Skeletal muscle tissue (tissue), 4 donors: ENCODE measurements around the gene ASIC2. TPM values are rescaled to one million over a fixed set of nuclear protein-coding genes. Genes with fewer than 3 reads are reported as not detected.

Source experiments
- H3K27ac ChIP-seq: one replicate; pipeline ENCODE4 v1.7.0; 2013; ENCODE audit warnings: mild to moderate bottlenecking, low read depth, low read length, inconsistent platforms
- H3K27me3 ChIP-seq, 3 donors: one replicate each; pipeline ENCODE4 v1.7.0; 2013; ENCODE audit warnings: low read length in 3 of 3; ENCODE audit not compliant: control insufficient read depth in 3 of 3, insufficient read depth in 3 of 3
- H3K36me3 ChIP-seq, 3 donors: one replicate each; pipeline ENCODE4 v1.7.0; 2013; ENCODE audit warnings: low read length in 3 of 3; ENCODE audit not compliant: control insufficient read depth in 3 of 3, insufficient read depth in 3 of 3
- H3K4me1 ChIP-seq, 3 donors: one replicate each; pipeline ENCODE4 v1.7.0; 2013; ENCODE audit warnings: low read length in 3 of 3, mild to moderate bottlenecking in 3 of 3; ENCODE audit not compliant: control insufficient read depth in 3 of 3, insufficient read depth in 3 of 3
- H3K4me3 ChIP-seq, 3 donors: one replicate each; pipeline ENCODE4 v1.7.0; 2013; ENCODE audit warnings: low read length in 3 of 3
- H3K9ac ChIP-seq, 3 donors: one replicate each; pipeline ENCODE4 v1.7.0; 2013; ENCODE audit warnings: low read length in 3 of 3, mild to moderate bottlenecking in 3 of 3, moderate library complexity in 2 of 3, low read depth in 1 of 3
- H3K9me3 ChIP-seq, 3 donors: one replicate each; pipeline ENCODE4 v1.7.0; 2013; ENCODE audit warnings: low read length in 3 of 3; ENCODE audit not compliant: control insufficient read depth in 3 of 3
- total RNA-seq: library from RNA; depleted of rRNA; stranded (reverse); fragments of >200 nt; gene quantifications from one replicate; pipeline ENCODE4 v1.2.3, GENCODE V29; 2014
- donor health status: Osteomylitis.

The ASIC2 gene
- total RNA-seq, 1 donor from 2014 or later: not detected

DNA sequence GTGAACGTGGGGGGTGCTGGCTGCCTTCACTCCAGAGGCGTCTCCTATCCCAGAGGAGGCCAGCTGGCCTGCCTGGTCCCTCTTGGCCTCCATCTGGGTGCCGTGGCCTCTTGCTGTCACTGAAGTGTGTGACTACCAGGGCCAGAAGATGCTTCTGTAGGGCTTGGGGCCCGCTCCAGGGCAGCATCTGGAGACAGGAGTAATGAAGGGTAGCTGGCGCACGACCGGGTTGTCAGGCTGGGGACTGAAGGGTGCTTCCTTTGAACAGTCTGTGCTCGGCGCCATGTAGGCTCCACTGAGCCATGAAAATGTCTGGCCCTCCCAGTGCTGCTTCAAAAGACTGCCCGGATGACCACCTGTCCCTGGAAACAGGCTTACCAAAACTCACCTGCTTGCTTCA is 31.3 kb downstream of the ASIC2 start:
- H3K4me1 ChIP-seq: no peaks in the 10 kb centered on the region
- H3K9ac ChIP-seq: no peak overlapping the region
- H3K27ac ChIP-seq: no peak overlapping the region
- H3K36me3 ChIP-seq: no peaks in the 10 kb centered on the region
- no peak overlapping the region for H3K4me3 ChIP-seq
- peaks cover 27 to 51% (median 30%) of the 10 kb centered on the region in 3 donors for H3K27me3 ChIP-seq
- no peaks in the 10 kb centered on the region for H3K9me3 ChIP-seq

DNA sequence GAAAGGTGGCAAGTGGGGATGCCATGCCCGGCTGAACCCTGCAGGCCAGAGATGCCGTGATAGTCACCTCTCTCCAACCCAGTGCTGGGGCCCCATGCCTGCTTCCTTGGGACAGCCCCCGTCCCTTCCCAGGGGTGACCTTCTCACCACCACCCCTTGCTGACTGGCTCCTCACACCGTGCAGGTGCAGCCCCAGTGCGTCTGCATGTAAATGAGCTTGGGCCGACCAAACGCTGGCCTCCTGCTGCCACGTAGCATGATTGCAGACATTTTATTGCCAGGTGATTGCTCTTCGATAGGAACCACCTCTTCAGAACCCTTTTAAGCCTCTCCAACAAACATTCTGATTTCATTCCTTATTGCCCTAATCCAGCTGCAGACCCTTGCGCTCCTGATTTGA is 32.5 kb downstream of the ASIC2 start:
- Histone ChIP-seq H3K36me3 (no peaks in the 10 kb centered on the region), H3K27ac (no peak overlapping the region), H3K9me3 (no peaks in the 10 kb centered on the region), H3K27me3 (peaks cover 27 to 41% (median 30%) of the 10 kb centered on the region in 3 donors), H3K9ac (no peak overlapping the region), H3K4me1 (no peaks in the 10 kb centered on the region), H3K4me3 (no peak overlapping the region)

DNA sequence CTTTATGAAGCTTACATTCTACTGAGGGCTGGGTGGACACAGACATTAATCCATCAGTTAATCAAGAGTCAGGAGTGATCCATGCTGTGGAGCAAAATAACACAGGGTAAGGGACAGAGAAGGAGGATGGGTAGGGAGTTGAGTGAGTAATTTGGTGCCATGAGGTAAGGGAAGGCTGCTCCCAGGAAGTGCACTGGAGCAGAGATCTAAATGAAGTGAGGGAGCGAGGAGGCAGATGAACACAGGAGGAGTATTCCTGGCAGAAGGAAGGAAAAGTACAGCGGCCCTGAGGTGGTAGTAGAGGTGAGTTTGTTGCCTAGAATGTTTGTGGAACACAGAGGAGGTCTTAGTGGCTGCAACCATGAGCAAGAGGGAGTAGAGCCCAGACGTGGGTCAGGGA is 34.8 kb downstream of the ASIC2 start:
- no peak overlapping the region for H3K9ac ChIP-seq
- H3K9me3 ChIP-seq: no peaks in the 10 kb centered on the region
- H3K4me3 ChIP-seq: no peak overlapping the region
- H3K4me1 ChIP-seq: no peaks in the 10 kb centered on the region
- no peaks in the 10 kb centered on the region for H3K36me3 ChIP-seq
- H3K27ac ChIP-seq: no peak overlapping the region
- H3K27me3 ChIP-seq: peaks cover 18 to 25% (median 25%) of the 10 kb centered on the region in 3 donors

DNA sequence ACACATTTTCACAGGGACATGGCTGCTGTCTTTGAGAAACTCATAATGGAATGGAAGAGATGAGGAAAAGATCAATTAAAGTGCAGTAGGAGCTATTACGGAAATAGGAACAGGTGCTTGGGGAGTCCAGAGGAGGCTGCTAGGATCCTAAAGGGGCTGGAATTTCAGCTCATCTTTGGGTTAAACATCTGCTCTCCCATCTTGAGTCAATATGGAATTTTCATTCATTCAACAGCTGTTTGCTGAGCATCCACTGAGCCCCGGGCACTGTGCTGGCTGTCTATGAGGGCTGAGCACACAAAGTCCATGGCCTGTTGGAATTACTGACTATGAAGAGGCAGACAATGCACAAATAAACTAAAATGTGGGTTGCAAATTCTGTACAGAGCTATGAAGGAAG is 47.9 kb downstream of the ASIC2 start:
- H3K36me3 ChIP-seq: no peaks in the 10 kb centered on the region
- no peaks in the 10 kb centered on the region for H3K9me3 ChIP-seq
- no peak overlapping the region for H3K4me3 ChIP-seq
- H3K27me3 ChIP-seq: peaks cover 5 to 12% (median 5%) of the 10 kb centered on the region in 3 donors
- no peaks in the 10 kb centered on the region for H3K4me1 ChIP-seq
- H3K9ac ChIP-seq: no peak overlapping the region
- H3K27ac ChIP-seq: no peak overlapping the region

DNA sequence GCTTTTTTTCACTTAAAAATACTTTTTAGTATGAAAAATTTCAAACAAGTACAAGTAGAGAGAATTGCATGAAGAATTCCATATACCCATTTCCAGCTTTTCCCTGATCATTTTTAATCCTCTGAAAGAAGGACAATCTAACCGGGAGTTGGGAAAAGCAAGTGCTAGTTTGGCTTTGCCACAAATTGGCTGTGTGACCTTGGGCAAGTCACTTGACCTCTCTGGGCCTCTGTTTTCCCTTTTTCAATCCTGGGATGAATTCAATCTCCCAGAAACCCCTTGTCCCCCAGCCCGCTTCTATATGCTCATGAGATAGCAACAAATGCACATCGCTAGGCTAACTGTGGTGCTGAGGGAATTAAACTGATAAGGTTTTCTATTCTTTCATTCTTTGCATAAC is 49.4 kb downstream of the ASIC2 start:
- Histone ChIP-seq H3K27me3 (peaks cover 5 to 14% (median 5%) of the 10 kb centered on the region in 3 donors), H3K9me3 (no peaks in the 10 kb centered on the region), H3K9ac (no peak overlapping the region), H3K4me1 (no peaks in the 10 kb centered on the region), H3K27ac (no peak overlapping the region), H3K36me3 (no peaks in the 10 kb centered on the region), H3K4me3 (no peak overlapping the region)

DNA sequence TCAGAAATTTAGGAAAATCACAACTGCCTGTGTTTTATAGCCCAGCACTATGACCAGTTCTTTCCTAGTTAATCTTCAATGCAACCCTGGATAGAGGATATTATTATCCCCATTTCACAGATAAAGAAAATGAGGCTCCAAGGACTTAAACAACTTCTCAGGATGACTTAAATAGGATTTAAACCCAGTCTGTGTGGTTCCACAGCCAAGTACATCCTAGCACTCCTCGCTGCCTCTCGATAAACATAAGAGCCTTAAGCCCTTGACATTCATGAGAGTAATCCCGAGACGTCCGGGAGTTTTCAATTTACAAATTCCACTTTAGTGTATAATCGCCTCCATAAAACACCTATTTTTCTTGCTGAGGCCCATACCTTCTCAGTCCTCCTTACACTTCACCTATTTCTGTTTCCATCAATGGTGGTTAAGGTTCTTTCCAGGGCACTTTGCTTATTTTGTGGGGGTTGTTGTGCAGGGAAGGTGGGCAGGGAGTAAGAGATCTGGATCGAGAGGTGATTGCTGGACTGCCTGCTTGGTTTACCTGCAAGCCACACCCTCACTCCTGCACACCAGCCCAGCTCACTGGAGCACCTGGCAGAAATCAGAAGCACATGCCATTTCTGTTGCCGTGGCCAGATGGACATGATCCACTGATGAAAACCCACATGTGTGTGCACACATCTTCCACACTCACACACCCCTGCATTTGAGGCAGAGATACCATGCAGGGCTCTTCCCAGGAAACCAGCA is 50.5 kb downstream of the ASIC2 start:
- Histone ChIP-seq H3K9me3 (no peaks in the 10 kb centered on the region), H3K27ac (no peak overlapping the region), H3K9ac (no peak overlapping the region), H3K36me3 (no peaks in the 10 kb centered on the region), H3K27me3 (peaks cover 5 to 13% (median 8%) of the 10 kb centered on the region in 3 donors), H3K4me3 (no peak overlapping the region), H3K4me1 (peaks cover 0 to 3% (median 0%) of the 10 kb centered on the region in 3 donors)

DNA sequence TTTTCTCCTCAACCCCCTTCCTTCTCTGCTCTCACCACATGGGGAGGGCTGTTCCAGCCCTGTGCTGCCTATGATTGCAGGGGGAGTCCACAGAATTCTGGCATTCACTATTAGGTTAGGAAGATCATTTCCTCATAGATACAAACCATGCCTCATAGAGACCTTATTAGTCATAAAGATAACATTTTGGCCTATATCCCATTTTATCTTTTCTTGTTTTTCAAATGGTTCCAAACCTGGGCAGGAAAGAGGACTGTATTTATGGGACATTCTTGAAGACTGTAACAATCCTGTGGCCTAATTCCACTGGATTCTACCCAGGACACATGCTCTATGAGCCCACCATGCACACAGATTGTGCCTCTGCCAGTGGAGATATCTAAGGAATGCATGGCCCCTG is 51.7 kb downstream of the ASIC2 start:
- peaks cover 5 to 11% (median 8%) of the 10 kb centered on the region in 3 donors for H3K27me3 ChIP-seq
- no peak overlapping the region for H3K4me3 ChIP-seq

DNA sequence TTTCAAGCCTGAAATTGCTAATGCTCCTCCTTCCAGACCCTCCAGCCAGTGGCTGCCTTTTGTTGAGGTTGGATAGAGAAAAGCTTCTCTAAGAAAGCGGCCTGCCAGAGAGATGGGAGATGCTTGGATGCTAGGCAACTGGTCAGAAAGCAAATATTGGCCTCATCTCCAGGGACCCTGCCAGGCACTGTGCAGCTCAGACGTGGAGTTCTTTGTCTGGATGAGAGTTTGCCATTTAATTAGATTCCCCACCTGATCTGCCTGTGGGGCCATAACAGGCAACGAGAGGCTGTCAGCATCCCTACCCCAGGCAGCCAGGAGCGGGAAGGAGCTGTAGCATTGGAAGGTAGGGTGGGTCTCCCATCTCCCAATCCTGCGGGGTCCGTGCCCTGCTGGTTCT is 52.7 kb downstream of the ASIC2 start:
- no peaks in the 10 kb centered on the region for H3K9me3 ChIP-seq
- no peaks in the 10 kb centered on the region for H3K36me3 ChIP-seq
- peaks cover 5 to 11% (median 8%) of the 10 kb centered on the region in 3 donors for H3K27me3 ChIP-seq
- H3K4me3 ChIP-seq: no peak overlapping the region
- peaks cover under 1 to 6% (median 1%) of the 10 kb centered on the region in 3 donors for H3K4me1 ChIP-seq
- no peak overlapping the region for H3K27ac ChIP-seq
- H3K9ac ChIP-seq: no peak overlapping the region

More for the DNA sequence above, 51.7 kb downstream of the ASIC2 start:
- Histone ChIP-seq H3K9me3 (no peaks in the 10 kb centered on the region), H3K4me1 (peaks cover 0 to 3% (median 0%) of the 10 kb centered on the region in 3 donors), H3K36me3 (no peaks in the 10 kb centered on the region), H3K27ac (no peak overlapping the region), H3K9ac (no peak overlapping the region)

DNA sequence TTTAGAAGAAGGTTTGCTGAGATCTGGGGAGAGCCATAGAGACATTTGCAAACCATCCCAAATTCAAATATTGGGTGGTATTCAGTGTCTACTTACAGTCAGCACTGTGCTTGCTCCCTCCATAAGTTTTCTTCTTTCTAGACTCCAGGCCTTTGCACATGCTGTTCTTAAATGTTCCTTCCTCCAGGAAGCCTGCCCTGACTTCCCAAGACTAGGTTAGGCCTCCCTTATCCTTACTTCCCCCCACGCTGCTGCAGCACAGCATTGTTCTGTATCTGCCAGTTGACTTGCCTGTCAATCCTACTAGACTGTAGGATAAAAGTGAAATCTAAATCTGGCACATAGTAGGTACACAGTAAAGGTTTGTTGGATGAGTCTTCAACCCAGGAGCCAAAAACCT is 53.4 kb downstream of the ASIC2 start:
- H3K9me3 ChIP-seq: no peaks in the 10 kb centered on the region
- no peak overlapping the region for H3K27ac ChIP-seq
- H3K4me1 ChIP-seq: peaks cover 4 to 12% (median 8%) of the 10 kb centered on the region in 3 donors
- no peak overlapping the region for H3K4me3 ChIP-seq
- peaks cover 5 to 11% (median 8%) of the 10 kb centered on the region in 3 donors for H3K27me3 ChIP-seq
- H3K9ac ChIP-seq: no peak overlapping the region
- no peaks in the 10 kb centered on the region for H3K36me3 ChIP-seq

DNA sequence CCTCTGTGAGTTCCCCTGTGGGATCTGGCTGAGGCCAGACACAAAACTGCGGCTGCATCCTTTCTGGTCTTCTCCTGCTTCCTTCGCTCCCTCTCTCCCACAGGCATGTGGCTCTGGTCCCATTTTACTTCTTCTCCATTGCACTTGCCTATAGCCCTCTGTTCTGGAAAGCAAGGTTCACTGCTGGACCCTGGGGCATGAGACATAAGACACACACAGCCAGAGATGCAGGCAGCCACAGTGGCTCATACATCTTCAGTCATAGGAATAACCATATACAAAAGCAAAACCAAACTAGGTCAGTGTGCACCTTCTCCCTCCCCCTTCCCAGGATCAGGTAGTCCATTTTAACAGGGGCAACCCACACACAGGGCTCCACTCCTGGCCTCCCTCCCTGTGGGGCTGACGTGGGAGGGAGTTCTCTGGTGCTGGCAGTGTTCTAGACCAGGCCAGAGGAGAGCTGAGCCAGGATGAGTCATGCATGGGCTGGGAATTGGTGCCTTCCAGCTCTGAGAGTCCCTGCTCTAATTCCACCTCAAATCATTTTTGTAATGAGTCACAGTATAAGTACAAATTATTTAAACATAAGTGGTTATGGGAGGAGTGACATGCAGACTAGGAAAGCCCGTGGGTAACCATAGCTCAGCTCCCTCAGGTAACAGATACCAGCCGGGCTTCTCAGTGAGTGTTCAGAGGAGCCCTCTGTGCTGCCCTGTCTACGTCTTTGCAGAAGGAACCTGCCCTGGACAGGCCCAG is 58.0 kb downstream of the ASIC2 start:
- no peak overlapping the region for H3K4me3 ChIP-seq
- H3K4me1 ChIP-seq: peaks cover 4 to 12% (median 9%) of the 10 kb centered on the region in 3 donors
- H3K9me3 ChIP-seq: no peaks in the 10 kb centered on the region
- H3K9ac ChIP-seq: no peak overlapping the region
- no peaks in the 10 kb centered on the region for H3K36me3 ChIP-seq
- H3K27me3 ChIP-seq: peaks cover 0 to 3% (median under 1%) of the 10 kb centered on the region in 3 donors
- no peak overlapping the region for H3K27ac ChIP-seq
